HPDE6-E6E7 (cell line): ENCODE results near the gene MANEA.
"Not testable (repeated sequence)": the region's sequence is repeated elsewhere in the genome, so short reads cannot be mapped to it uniquely, and the experiment has no call there.

Source experiments
- DNase-seq: peaks from one replicate; pipeline ENCODE4 v3.0.0; 2011; ENCODE audit warnings: missing footprints; ENCODE audit errors: extremely low spot score

MANEA gene

GRCh38 chr6:95577304-95578105 lies at the start of gene MANEA:
MANEA (plus strand) TSS chr6:95577535; CDS start chr6:95586440, 8,905 bp downstream.
- DNase-seq, result peak; percentile 54

GRCh38 chr6:95529762-95530161 lies 47.6 kb upstream of the MANEA start:
- DNase-seq, result no peak

GRCh38 chr6:95530176-95530819 lies 47.0 kb upstream of the MANEA start:
- no peak for DNase-seq

- DNase-seq, result no peak
Observed at GRCh38 chr6:95543798-95544197, 33.5 kb upstream of the MANEA start.

GRCh38 chr6:95544517-95545225 lies 32.7 kb upstream of the MANEA start:
- no peak for DNase-seq

- DNase-seq, result no peak
Observed at GRCh38 chr6:95545226-95545625, 32.1 kb upstream of the MANEA start.

- DNase-seq, result no peak
Observed at GRCh38 chr6:95545686-95546085, 31.6 kb upstream of the MANEA start.

- no peak for DNase-seq
Observed at GRCh38 chr6:95546148-95546547, 31.2 kb upstream of the MANEA start.

GRCh38 chr6:95547043-95547442 lies 30.3 kb upstream of the MANEA start:
- no peak for DNase-seq

- DNase-seq, result no peak
Observed at GRCh38 chr6:95548188-95548786, 29.0 kb upstream of the MANEA start.

- no peak for DNase-seq
Observed at GRCh38 chr6:95551678-95552324, 25.5 kb upstream of the MANEA start.

- DNase-seq, result no peak
Observed at GRCh38 chr6:95553880-95554279, 23.5 kb upstream of the MANEA start.

- DNase-seq, result not testable (repeated sequence)
Observed at GRCh38 chr6:95560956-95561355, 16.4 kb upstream of the MANEA start.

- DNase-seq, result no peak
Observed at GRCh38 chr6:95569560-95569959, 7.8 kb upstream of the MANEA start.

GRCh38 chr6:95572098-95572497 lies 5.2 kb upstream of the MANEA start:
- DNase-seq, result no peak

GRCh38 chr6:95574811-95575210 lies 2.5 kb upstream of the MANEA start:
- no peak for DNase-seq

- no peak for DNase-seq
Observed at GRCh38 chr6:95576218-95576997, 927 bp upstream of the MANEA start.

GRCh38 chr6:95576998-95577303 lies 384 bp upstream of the MANEA start:
- no peak for DNase-seq

- no peak for DNase-seq
Observed at GRCh38 chr6:95578106-95578410, 723 bp downstream of the MANEA start.

GRCh38 chr6:95581073-95581472 lies 3.7 kb downstream of the MANEA start:
- DNase-seq, result no peak

GRCh38 chr6:95584226-95584625 lies 6.9 kb downstream of the MANEA start:
- DNase-seq, result not testable (repeated sequence)
